Cardiac muscle cell (in vitro differentiated cells and primary cell): ENCODE measurements around the gene VPS29. TPM values are rescaled to one million over a fixed set of nuclear protein-coding genes. Genes with fewer than 3 reads are reported as not detected.
A peak's percentile ranks its signal among the peaks of the same experiment; 100 is the strongest.

Source experiments
- DNase-seq, 2 donors: peaks; one replicate each; pipeline versions ENCODE4 v3.0.0 to v3.0.0-alpha.2; 2010 to 2017; ENCODE audit warnings: low read depth in 1 of 2, low spot score in 1 of 2
- H3K27ac ChIP-seq: fragments of 200-600 bp; sonication (generic); 2 replicates; pipeline ENCODE4 v1.5.1; 2016
- H3K27me3 ChIP-seq: fragments of 200-600 bp; sonication (generic); 2 replicates; pipeline ENCODE4 v1.6.0; 2016; ENCODE audit warnings: control low read depth
- H3K36me3 ChIP-seq: fragments of 200-600 bp; sonication (generic); 2 replicates; pipeline ENCODE4 v1.5.1; 2016; ENCODE audit warnings: control low read depth
- H3K4me1 ChIP-seq: fragments of 200-600 bp; sonication (generic); 2 replicates; pipeline ENCODE4 v1.8.1; 2017; ENCODE audit warnings: low read depth, mild to moderate bottlenecking, mixed run types
- H3K4me3 ChIP-seq: fragments of 200-600 bp; sonication (generic); 2 replicates; pipeline ENCODE4 v1.5.1; 2016; ENCODE audit warnings: mild to moderate bottlenecking
- H3K9me3 ChIP-seq: fragments of 200-600 bp; sonication (generic); 2 replicates; pipeline ENCODE4 v1.5.1; 2017; ENCODE audit warnings: low read depth, mild to moderate bottlenecking, control low read depth
- CTCF ChIP-seq: IDR thresholded peaks from 2 replicates; pipeline ENCODE4 v1.5.1; 2012; ENCODE audit warnings: low read depth, mild to moderate bottlenecking, low read length
- polyA plus RNA-seq: library from polyadenylated mRNA; unstranded; fragments of >200 nt; fragmentation: Nextera tagmentation; extraction: Ambion mirVana; gene quantifications from 2 replicates; pipeline ENCODE4 v1.2.1, GENCODE V29; 2016
- total RNA-seq: library from RNA; depleted of rRNA; stranded (reverse); fragments of >200 nt; gene quantifications from 2 replicates; pipeline ENCODE4 v1.2.3, GENCODE V29; 2016

VPS29 gene
- total and polyA plus RNA-seq, 2 experiments from 2014 or later: 57.7 to 170 TPM

- Histone ChIP-seq H3K9me3 (no peaks in the 10 kb centered on the region), H3K27ac (peak overlapping the region; percentile 54), H3K27me3 (no peaks in the 10 kb centered on the region), H3K4me1 (no peaks in the 10 kb centered on the region), H3K36me3 (peaks cover 29% of the 10 kb centered on the region), H3K4me3 (no peak overlapping the region)
- no peak for DNase-seq
- no peak for TF ChIP-seq CTCF
Measured at GRCh38 chr12:110451263-110451662, 50.6 kb downstream of the VPS29 start.

- peak within 1 kb of the TSS; percentile 92 for H3K27ac ChIP-seq
- TF ChIP-seq CTCF: peak; percentile 82
- peaks cover 26% of the 10 kb centered on the region for H3K36me3 ChIP-seq
- peak within 1 kb of the TSS; percentile 98 for H3K4me3 ChIP-seq
- DNase-seq: peak; percentile 97
- H3K9me3 ChIP-seq: no peaks in the 10 kb centered on the region
- H3K27me3 ChIP-seq: no peaks in the 10 kb centered on the region
- no peaks in the 10 kb centered on the region for H3K4me1 ChIP-seq
Measured at GRCh38 chr12:110449799-110450497, 52.0 kb downstream of the VPS29 start, which contains the start of gene ARPC3. TSS of gene ARPC3 (minus strand) at chr12:110450337. CDS start at chr12:110450260, 77 bp downstream.

GRCh38 chr12:110444455-110444854, 57.5 kb downstream of the VPS29 start:
- no peaks in the 10 kb centered on the region for H3K9me3 ChIP-seq
- TF ChIP-seq CTCF: no peak
- peaks cover 38% of the 10 kb centered on the region for H3K36me3 ChIP-seq
- H3K27me3 ChIP-seq: no peaks in the 10 kb centered on the region
- no peaks in the 10 kb centered on the region for H3K4me1 ChIP-seq
- no peak for DNase-seq
- no peak overlapping the region for H3K4me3 ChIP-seq
- H3K27ac ChIP-seq: no peak overlapping the region

Other genes starting within 250 kb of the VPS29 start
- 297 and 328 TPM in 2 replicates for gene ATP2A2, start 220.9 kb downstream of the VPS29 start, total RNA-seq
- gene ATP2A2, start 220.9 kb downstream of the VPS29 start, polyA plus RNA-seq: 300 and 400 TPM in 2 replicates
- 37.2 and 55.4 TPM in 2 replicates for gene ANAPC7, start 98.4 kb downstream of the VPS29 start, total RNA-seq
- gene ANAPC7, start 98.4 kb downstream of the VPS29 start, polyA plus RNA-seq: 48.2 and 54.6 TPM in 2 replicates
- 94.0 and 171 TPM in 2 replicates for gene ARPC3, start 51.8 kb downstream of the VPS29 start, total RNA-seq
- 228 and 245 TPM in 2 replicates for gene ARPC3, start 51.8 kb downstream of the VPS29 start, polyA plus RNA-seq
- gene GPN3, start 33.9 kb downstream of the VPS29 start, total RNA-seq: 9.9 and 18.6 TPM in 2 replicates
- 48.7 and 57.8 TPM in 2 replicates for gene GPN3, start 33.9 kb downstream of the VPS29 start, polyA plus RNA-seq
- gene FAM216A, start 33.3 kb downstream of the VPS29 start, total RNA-seq: 41.8 and 43.3 TPM in 2 replicates
- gene FAM216A, start 33.3 kb downstream of the VPS29 start, polyA plus RNA-seq: 54.3 and 66.4 TPM in 2 replicates
- gene RAD9B, start 220 bp upstream of the VPS29 start, total RNA-seq: 0.21 and 1.1 TPM in 2 replicates
- gene RAD9B, start 220 bp upstream of the VPS29 start, polyA plus RNA-seq: 1.5 and 2.3 TPM in 2 replicates
- gene PPTC7, start 81.2 kb upstream of the VPS29 start, total RNA-seq: 15.3 and 21.7 TPM in 2 replicates
- gene PPTC7, start 81.2 kb upstream of the VPS29 start, polyA plus RNA-seq: 16.3 and 24.8 TPM in 2 replicates
- 35.1 and 54.1 TPM in 2 replicates for gene TCTN1, start 112.0 kb upstream of the VPS29 start, total RNA-seq
- gene TCTN1, start 112.0 kb upstream of the VPS29 start, polyA plus RNA-seq: 49.1 and 70.3 TPM in 2 replicates
- 2.9 and 8.7 TPM in 2 replicates for gene HVCN1, start 187.0 kb upstream of the VPS29 start, total RNA-seq
- gene HVCN1, start 187.0 kb upstream of the VPS29 start, polyA plus RNA-seq: 3.8 and 6.1 TPM in 2 replicates
- 118 and 150 TPM in 2 replicates for gene PPP1CC, start 240.8 kb upstream of the VPS29 start, total RNA-seq
- gene PPP1CC, start 240.8 kb upstream of the VPS29 start, polyA plus RNA-seq: 85.2 and 124 TPM in 2 replicates